SKM-1 treated with dmso at 0.1 percent for 144 hours (cell line): Measurements from ENCODE around the gene KLC4.
"Not testable (repeated sequence)": the region's sequence is repeated elsewhere in the genome, so short reads cannot be mapped to it uniquely, and the experiment has no call there.

Experiments used
- DNase-seq: peaks from one replicate; lab custom pipeline; 2025; ENCODE audit not compliant: unreplicated experiment; lab: John Stamatoyannopoulos, UW

KLC4 gene

GRCh38 chr6:43061861-43062260 is 2.4 kb downstream of the KLC4 start:
- no peak for DNase-seq

DNA sequence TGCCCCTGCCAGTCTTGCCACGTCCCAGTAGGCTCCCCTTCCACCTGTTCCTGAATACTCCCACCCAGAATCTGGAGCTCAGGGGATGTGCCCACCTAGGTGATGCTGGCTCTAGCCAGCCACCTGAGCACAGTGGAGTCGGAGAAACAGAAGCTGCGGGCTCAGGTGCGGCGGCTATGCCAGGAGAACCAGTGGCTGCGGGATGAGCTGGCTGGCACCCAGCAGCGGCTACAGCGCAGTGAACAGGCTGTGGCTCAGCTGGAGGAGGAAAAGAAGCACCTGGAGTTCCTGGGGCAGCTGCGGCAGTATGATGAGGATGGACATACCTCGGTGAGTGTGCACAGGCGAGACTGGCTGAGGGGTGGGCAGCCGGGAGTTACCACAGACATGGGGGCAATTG is 3.4 kb downstream of the KLC4 start:
- no peak for DNase-seq

DNA sequence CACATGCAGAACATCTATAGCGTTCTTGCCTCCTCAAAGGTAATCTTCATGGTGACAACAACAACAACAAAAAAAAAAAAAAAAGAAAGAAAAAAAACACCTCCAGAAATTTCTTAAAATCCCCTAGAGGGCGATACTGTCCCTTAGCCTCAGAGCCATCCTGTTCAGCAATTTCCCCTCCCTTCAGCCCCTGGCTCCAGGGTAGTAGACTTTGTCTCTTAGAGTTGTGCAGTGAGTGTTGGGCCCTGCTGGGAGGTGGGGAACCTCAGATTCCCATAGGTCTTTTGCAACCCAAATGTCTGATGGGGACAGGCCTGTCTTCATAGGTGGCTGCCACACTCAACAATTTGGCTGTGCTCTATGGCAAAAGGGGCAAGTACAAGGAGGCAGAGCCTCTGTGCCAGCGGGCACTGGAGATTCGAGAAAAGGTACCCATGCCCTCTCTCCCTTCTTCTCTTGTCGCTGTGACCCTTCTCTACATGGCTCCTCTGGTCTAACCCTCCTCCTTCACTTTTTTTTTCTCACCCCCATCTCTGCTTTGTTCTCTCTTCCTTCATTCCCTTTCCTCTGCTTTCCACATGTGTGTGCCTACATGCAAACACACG is 10.7 kb downstream of the KLC4 start:
- peak; percentile 66 for DNase-seq

DNA sequence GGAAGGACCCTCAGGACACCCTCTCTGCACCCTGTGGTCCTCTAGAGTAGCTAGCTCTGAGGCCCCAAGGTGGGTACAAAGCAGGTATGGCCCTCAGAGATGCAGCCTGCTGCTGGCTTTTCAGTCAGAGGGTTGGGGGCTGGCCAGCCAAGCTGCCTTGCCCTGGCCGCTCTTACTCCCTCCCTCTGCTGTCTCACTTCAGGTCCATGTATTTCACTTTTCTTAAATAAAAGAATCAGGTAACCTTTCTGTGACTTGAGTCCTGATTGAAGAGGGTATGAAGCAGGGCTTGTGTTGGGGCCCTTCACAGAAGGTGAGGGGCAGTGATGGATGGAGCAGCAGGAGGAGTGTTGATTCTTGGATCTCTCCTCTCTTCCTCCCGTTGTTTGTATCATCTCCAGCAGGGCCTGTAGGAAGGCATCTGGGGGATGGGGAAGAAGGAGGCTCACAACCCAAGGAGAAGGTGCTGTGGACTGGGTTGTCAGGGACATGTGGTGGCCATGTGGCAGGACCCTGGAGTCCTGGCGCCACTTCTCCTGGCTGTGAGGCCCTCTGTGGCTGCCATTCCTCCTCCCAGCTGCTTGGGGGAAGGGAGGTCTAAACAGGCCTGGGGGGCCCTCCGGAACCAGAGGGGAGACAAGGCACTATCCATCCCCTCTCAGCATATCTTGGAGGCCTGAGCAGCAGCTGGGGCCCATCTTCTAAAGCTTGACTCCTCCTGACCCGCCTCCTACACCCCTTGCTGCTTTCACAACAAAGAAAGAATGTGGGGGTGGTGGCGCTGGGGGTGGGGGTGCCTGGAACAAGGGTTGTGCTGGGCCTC is 15.6 kb downstream of the KLC4 start:
- DNase-seq = no peak

DNA sequence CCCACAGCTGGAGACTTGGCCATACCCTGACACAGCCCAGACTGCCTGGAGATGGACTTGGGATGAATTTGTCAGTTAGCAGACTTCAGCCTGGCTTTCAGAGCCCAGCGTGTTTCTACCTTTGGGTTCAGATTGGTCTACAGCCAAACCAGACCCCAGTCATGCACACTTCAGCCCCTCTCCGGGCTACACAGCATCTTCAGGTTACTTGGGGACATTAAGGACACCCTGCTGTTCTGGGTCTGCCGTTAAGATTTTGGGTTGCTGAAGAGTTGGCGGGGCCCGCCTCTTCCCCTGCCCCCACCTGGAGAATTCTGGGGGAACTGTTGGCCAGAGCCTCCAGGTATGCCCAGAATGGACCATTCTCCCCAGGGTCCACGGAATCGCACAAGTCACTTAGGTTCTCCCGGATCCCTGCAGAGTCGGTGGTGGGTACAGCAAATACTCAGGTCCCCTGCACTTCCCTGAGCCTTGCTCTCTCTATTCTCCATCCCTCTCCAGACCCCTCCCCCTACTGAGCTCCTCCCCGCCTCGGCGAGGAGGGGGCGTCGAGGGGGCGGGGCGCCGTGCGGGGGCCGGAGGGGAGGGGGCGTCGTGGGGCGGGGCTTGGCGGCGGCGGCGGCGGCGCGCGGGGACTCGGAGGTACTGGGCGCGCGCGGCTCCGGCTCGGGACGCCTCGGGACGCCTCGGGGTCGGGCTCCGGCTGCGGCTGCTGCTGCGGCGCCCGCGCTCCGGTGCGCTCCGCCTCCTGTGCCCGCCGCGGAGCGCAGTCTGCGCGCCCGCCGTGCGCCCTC is 16.4 kb downstream of the KLC4 start, which contains the start of gene PTK7:
Gene PTK7 (plus strand): TSS at position 645 of the 794 bp plus-strand sequence. CDS start 175 bp downstream, outside the sequence.
- peak; percentile 35 for DNase-seq

DNA sequence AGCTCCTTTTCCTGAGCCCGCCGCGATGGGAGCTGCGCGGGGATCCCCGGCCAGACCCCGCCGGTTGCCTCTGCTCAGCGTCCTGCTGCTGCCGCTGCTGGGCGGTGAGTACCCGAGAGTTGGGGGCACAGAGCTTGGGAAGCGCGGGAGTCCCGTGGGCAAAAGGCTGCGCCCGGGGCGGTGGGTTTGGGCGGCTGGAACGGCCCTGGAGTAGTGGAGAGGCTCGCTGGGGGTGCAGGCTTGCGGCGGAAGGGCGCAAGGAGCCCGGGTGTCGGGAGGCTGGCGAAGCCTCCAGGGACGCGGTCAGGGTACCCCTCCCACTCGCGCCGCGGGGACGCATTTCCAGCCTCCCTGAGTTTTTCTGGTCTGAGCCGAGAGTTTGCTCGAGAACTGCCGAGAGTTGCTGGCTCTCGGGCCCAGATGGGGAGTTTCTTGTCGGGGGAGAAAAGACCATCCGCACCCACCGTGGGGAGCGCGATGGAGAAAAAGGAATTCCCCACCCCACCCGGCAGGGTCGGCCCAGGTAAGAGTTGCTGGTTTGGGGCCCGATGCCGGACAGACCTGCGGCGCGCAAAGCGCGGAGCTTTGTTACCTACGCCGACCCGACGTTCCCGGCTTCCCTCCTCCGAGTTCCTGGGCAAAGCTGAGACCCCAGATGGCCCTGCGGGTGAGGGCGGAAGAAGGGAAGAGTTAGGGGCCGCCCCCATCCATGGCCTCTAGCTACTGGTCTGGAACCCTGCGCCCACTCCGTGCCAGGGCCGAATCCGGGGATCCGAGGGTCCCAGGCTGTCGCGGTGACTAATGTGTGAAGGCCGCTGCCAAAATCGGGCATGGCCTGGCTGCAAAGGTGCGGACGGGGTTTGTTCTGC is 17.3 kb downstream of the KLC4 start:
- DNase-seq = no peak

DNA sequence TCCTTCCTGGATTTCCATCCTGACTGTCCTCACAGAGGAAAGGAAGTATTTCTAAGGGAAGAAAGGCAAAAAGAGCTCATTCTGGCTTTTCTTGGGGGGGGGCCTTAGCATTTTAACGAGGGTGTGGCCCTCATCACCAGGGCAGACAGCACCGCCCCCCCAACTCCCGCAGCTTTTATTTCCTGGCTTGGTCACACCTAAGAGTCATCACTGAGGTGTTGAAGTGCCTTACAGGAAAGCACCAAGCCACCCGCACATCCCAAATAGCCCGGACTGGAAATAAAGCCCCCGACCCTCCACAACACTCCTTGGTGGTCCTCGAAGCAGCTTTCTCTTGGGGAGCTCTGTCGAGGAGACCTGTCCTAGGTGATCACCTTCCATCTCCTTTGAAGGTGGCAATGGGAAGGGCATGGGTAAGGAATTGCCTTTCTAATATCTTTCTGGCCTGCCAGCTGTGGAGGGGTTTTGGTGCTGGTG is 17.9 kb downstream of the KLC4 start:
- DNase-seq = no peak

GRCh38 chr6:43077981-43078511 is 18.6 kb downstream of the KLC4 start:
- no peak for DNase-seq

GRCh38 chr6:43078691-43079090 is 19.3 kb downstream of the KLC4 start:
- no peak for DNase-seq

DNA sequence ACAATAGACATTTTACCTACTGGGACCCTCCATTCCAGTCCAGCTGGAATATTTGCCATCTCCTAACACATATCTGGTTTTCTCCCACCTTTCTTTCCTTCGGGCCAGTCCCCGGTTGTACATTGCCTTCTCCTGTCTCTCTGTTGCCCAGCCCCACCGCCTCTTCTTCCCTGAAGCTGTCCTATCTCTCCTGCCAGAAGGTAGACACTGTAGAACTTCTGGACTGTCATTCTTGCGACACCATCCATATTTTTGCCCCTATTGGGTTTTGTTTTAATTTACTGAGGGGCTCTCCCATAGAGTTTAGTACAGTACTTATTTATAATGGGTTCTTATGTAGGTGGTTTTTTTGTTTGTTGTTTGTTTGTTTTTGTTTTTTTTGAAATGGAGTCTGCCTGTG is 21.6 kb downstream of the KLC4 start:
- no peak for DNase-seq

DNA sequence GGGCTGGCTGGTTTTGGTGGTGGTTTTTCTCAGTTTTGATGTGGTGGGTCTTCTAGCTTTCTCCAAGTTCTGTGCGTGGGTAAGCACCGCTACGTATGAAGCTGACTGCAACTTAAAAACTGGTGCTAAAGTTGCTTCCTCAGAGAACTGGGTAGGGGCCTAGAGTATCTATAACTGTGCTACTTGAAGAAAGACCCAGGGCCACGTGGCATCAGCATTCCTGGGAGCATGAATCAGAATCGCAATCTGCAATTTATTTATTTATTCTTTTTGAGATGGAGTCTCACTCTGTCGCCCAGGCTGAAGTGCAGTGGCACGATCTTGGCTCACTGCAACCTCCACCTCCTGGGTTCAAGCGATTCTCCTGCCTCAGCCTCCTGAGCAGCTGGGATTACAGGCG is 22.5 kb downstream of the KLC4 start:
- not testable (repeated sequence) for DNase-seq

DNA sequence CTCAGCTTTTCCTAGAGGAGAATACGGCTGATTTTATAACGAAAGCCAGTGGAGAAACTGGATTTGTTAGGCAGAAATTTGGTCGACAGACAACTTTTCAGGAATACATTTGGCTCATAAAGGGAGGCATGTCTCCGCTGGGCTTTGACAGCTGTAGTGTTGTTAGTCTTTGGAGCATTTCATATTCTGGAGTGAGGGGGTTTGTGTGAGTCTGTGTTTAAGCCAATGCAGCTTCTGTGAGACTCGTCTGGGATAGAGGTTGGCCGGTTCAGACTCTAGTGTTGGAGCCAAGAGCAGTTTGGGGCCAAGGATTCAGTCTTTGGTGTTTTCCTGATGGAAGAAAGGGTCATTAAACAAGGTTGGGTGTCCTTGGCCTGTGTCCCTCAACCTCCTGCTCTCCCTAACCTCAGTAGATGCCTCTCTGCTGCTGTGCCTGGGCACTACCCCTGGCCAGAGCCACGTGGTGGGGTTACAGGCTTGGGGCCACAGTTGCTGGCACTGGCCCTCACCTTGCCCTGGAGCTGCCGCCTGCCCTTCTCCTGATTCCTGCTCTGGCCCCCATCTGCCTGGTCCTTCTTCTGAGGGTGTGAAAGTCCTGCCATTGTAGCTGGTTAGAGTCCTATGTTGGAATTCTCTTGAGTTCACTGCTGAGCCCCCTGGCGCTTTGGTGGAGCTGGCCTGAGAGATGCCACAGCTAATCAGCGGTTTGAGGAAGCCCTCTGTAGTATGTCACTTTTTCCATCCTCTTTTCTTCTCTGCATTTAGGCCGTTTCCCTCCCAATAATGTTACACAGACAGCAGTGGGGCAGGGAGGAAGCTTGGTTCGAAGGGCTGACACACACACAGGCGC is 23.6 kb downstream of the KLC4 start:
- DNase-seq = peak; percentile 65

- no peak for DNase-seq
These were observed 26.7 kb downstream of the KLC4 start for GRCh38 chr6:43086022-43086658.

GRCh38 chr6:43088654-43089056 is 29.2 kb downstream of the KLC4 start:
- DNase-seq = no peak

- DNase-seq = no peak
These were observed 30.0 kb downstream of the KLC4 start for GRCh38 chr6:43089467-43089866.

GRCh38 chr6:43089874-43090558 is 30.6 kb downstream of the KLC4 start:
- DNase-seq = no peak

DNA sequence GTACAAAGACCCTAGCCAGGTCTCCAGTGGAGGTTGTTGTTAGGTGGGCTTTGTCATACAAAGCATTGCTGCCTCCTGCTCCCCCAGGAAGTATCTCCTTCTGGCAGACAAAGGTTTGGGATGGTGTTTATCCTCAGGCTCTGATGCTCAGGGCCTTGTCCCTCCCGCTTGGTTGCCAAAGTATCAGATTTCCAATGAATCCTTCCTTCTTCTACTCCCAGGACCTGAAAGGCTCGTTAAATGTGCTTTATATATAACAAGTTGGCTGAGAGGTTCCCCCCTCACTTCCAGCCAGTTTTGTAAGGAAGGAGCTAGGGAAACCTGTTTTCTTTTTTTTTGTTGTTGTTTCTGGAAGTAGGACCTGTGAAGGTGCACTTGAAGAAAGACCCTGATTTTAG is 31.1 kb downstream of the KLC4 start:
- no peak for DNase-seq

GRCh38 chr6:43091020-43091419 is 31.6 kb downstream of the KLC4 start:
- DNase-seq = no peak
